ENCODE measurements around the gene DMRTA2. TPM values are rescaled to one million over a fixed set of nuclear protein-coding genes. Genes with fewer than 3 reads are reported as not detected.

DMRTA2 gene
- total RNA-seq, 6 experiments from 2014 or later: not detected

- ATAC-seq (no peak), DNase-seq (no peak)
- WGBS (ENCODE audit: insufficient coverage, low coverage, low lambda C conversion rate, missing lambda C conversion rate): 100% methylated on average over 1 of the region's 1 CpG
- no peaks in the 10 kb centered on the region for H3K36me3 ChIP-seq
- no peak overlapping the region for H3K27ac ChIP-seq
- H3K4me1 ChIP-seq: no peaks in the 10 kb centered on the region
- TF ChIP-seq CTCF (IDR thresholded peaks at IDR 0.05): no peak
- TF ChIP-seq POLR2A (IDR thresholded peaks at IDR 0.05): no peak
- intact Hi-C loops (cut with DNase I): no loop called here
- no peaks in the 10 kb centered on the region for H3K27me3 ChIP-seq
- no peaks in the 10 kb centered on the region for H3K9me3 ChIP-seq
- H3K4me3 ChIP-seq: no peak overlapping the region
Observed at GRCh38 chr1:50454911-50455310, 31.7 kb upstream of the DMRTA2 start.

- 92% methylated on average over 7 of the region's 7 CpGs for WGBS (ENCODE audit: insufficient coverage, low coverage, low lambda C conversion rate, missing lambda C conversion rate)
- Histone ChIP-seq H3K36me3 (no peaks in the 10 kb centered on the region), H3K27me3 (no peaks in the 10 kb centered on the region), H3K9me3 (no peaks in the 10 kb centered on the region), H3K4me1 (no peaks in the 10 kb centered on the region), H3K4me3 (no peak overlapping the region), H3K27ac (no peak overlapping the region)
- intact Hi-C loops (cut with DNase I): no loop called here
- no peak for ATAC-seq
- TF ChIP-seq POLR2A (IDR thresholded peaks at IDR 0.05) (no peak), CTCF (IDR thresholded peaks at IDR 0.05) (no peak)
- no peak for DNase-seq
Observed at GRCh38 chr1:50453266-50453665, 30.0 kb upstream of the DMRTA2 start.

GRCh38 chr1:50452700-50453099 lies 29.5 kb upstream of the DMRTA2 start:
- no peak for DNase-seq
- WGBS (ENCODE audit: insufficient coverage, low coverage, low lambda C conversion rate, missing lambda C conversion rate): 91% methylated on average over 1 of the region's 1 CpG
- H3K4me1 ChIP-seq: no peaks in the 10 kb centered on the region

GRCh38 chr1:50450861-50451653 lies 27.8 kb upstream of the DMRTA2 start:
- H3K27ac ChIP-seq: no peak overlapping the region
- intact Hi-C loops (cut with DNase I): no loop called here
- WGBS (ENCODE audit: insufficient coverage, low coverage, low lambda C conversion rate, missing lambda C conversion rate): 79% methylated on average over 4 of the region's 4 CpGs
- TF ChIP-seq CTCF (IDR thresholded peaks at IDR 0.05) (no peak), POLR2A (IDR thresholded peaks at IDR 0.05) (no peak)
- H3K27me3 ChIP-seq: no peaks in the 10 kb centered on the region
- no peak overlapping the region for H3K4me3 ChIP-seq
- H3K9me3 ChIP-seq: no peaks in the 10 kb centered on the region
- ATAC-seq: no peak
- no peaks in the 10 kb centered on the region for H3K4me1 ChIP-seq
- no peaks in the 10 kb centered on the region for H3K36me3 ChIP-seq
- DNase-seq: no peak

More at GRCh38 chr1:50452700-50453099, 29.5 kb upstream of the DMRTA2 start:
- Histone ChIP-seq H3K27me3 (no peaks in the 10 kb centered on the region), H3K4me3 (no peak overlapping the region), H3K27ac (no peak overlapping the region), H3K9me3 (no peaks in the 10 kb centered on the region), H3K36me3 (no peaks in the 10 kb centered on the region)
- intact Hi-C loops (cut with DNase I): no loop called here
- TF ChIP-seq POLR2A (IDR thresholded peaks at IDR 0.05): no peak
- no peak for TF ChIP-seq CTCF (IDR thresholded peaks at IDR 0.05)
- no peak for ATAC-seq
